ENCODE data around the gene GMCL2.
"Not testable (repeated sequence)": the region's sequence is repeated elsewhere in the genome, so short reads cannot be mapped to it uniquely, and the experiment has no call there.

GMCL2 gene

DNA sequence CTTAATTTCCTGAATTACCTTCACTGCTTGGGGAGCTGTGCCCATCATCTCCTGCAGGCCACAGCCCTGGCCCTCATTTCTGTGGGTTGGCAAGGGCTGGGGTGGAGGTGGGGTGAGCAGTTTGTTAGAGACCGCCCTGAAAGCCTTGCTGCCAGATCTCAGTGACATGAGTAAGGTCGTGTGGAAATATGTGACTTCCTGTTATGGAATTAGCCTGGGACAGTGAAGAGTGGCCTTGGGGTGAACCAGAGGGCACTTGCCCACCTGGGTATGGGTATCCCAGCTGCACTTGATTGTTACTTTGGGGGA lies 14.7 kb upstream of the GMCL2 start:
- no peak for DNase-seq (ENCODE audit: low read depth)
- no peak overlapping the region for H3K4me3 ChIP-seq (ENCODE audit: low read length)
- TF ChIP-seq, protein P1, sequence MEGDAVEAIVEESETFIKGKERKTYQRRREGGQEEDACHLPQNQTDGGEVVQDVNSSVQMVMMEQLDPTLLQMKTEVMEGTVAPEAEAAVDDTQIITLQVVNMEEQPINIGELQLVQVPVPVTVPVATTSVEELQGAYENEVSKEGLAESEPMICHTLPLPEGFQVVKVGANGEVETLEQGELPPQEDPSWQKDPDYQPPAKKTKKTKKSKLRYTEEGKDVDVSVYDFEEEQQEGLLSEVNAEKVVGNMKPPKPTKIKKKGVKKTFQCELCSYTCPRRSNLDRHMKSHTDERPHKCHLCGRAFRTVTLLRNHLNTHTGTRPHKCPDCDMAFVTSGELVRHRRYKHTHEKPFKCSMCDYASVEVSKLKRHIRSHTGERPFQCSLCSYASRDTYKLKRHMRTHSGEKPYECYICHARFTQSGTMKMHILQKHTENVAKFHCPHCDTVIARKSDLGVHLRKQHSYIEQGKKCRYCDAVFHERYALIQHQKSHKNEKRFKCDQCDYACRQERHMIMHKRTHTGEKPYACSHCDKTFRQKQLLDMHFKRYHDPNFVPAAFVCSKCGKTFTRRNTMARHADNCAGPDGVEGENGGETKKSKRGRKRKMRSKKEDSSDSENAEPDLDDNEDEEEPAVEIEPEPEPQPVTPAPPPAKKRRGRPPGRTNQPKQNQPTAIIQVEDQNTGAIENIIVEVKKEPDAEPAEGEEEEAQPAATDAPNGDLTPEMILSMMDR (IDR thresholded peaks at IDR 0.05; ENCODE audit: insufficient read depth, low read depth, low read length, missing control alignments): no peak

DNA sequence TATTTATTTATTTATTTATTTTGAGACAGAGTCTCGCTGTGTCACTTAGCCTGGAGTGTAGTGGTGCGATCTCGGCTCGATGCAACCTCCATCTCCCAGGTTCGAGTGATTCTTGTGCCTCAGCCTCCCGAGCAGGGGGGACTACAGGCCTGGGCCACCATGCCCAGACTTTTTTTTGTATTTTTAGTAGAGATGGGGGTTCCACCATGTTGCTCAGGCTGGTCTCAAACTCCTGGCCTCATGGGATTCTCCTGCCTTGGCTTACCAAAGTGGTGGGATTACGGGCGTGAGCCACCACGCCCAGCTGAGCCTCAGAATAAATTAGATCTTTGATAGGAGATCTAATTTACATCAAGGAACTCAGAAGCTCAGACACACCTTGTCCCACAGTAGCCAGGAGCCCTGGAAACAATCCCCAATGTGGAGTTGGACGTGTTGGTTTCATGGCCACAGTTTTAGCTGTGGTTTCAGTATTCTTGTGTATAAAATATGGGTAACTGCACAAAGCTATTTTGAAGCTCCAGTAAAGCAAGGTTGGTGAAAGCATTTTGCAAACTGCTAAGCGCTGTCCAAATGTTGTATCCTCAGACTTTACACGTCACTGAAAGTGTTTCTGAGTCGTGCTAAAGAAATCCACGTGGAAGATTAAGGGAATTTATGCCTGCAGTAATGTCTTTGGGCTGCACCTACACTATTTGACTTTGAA lies 14.2 kb upstream of the GMCL2 start:
- H3K4me3 ChIP-seq (ENCODE audit: low read length): no peak overlapping the region
- TF ChIP-seq, protein P1 (IDR thresholded peaks at IDR 0.05; ENCODE audit: insufficient read depth, low read depth, low read length, missing control alignments): no peak
- DNase-seq (ENCODE audit: low read depth): peak; percentile 40

DNA sequence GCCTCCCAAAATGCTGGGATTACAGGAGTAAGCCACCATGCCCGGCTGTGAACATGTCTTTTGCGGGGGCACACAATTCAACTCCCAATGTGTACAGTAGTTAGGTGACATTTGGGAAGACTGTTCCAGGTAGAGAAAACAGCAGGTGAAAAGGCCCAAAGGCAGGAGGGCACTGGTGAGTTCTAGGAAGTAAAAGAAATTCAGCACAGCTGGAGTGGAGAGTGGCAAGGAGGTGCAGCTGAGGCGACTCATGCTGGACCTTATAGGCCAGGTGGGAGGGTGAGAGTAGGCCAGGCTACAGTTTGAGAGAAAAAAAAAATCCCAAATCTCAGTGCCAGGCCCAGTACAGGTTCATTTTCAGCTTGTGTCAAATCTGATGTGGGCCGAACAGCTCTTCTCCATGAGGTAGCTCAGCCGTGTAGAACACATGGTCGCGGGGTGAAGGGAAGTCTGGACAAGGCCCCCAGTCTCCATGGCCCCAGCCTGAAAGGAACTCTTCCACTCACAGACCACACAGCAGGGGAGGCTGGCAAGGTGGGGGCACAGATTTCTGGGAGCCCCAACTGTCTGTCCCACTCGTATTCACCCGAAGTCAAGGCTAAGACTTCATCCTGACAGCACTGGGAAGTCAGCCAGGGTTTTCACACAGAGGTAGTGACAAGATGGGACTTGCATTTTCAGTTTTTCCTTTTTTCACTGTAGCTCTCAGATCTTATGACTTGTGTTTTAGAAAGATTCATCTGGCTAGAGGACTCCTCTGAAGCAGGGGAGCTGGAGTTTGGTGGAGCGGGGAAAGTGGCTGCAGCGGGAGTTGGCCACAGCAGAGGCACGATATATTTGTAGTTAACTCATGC lies 12.6 kb upstream of the GMCL2 start:
- DNase-seq (ENCODE audit: low read depth): peak; percentile 81
- H3K4me3 ChIP-seq (ENCODE audit: low read length): no peak overlapping the region
- TF ChIP-seq, protein P1 (IDR thresholded peaks at IDR 0.05; ENCODE audit: insufficient read depth, low read depth, low read length, missing control alignments): no peak

DNA sequence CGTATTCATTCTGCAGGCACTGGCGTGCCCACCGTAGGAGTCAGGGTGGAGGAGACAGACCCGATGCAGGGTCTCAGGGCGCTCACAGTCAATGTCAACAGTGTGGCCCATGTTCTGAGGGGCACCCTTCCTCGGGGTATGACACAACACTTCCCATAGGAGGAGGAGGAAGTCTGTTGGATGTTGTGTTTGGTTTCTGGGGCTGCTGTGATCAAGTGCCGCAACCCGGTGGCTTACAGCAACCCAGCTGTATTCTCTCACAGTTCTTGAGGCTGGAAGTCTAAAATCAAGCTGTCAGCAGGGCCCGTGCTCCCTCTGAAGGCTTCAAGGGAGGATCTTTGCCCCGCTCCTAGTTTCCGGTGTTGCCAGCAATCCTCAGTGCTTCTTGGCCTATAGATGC lies 11.5 kb upstream of the GMCL2 start:
- H3K4me3 ChIP-seq (ENCODE audit: low read length): no peak overlapping the region
- no peak for DNase-seq (ENCODE audit: low read depth)
- TF ChIP-seq, protein P1 (IDR thresholded peaks at IDR 0.05; ENCODE audit: insufficient read depth, low read depth, low read length, missing control alignments): no peak

- DNase-seq (ENCODE audit: low read depth); H3K4me3 ChIP-seq (ENCODE audit: low read length): not testable (repeated sequence)
Measured at GRCh38 chr5:178198151-178198550, 11.0 kb upstream of the GMCL2 start.

DNA sequence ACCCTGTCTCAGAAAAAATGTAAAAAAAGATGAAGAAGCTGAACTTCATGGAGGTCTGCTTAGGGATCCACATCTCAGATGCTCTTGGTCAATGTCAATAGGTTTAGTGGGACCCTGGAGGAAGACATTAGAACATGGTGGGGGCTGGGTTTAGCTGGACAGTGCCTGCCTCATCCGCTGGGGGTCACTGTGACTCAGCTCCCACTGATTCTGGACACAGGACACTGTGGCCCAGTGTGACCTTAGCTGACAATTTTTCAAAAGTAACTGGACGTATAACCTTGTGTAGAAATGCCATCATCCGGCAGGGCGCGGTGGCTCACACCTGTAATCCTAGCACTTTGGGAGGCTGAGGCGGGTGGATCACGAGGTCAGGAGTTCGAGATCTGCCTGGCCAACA lies 9.8 kb upstream of the GMCL2 start:
- DNase-seq (ENCODE audit: low read depth): no peak
- TF ChIP-seq, protein P1 (IDR thresholded peaks at IDR 0.05; ENCODE audit: insufficient read depth, low read depth, low read length, missing control alignments): no peak
- H3K4me3 ChIP-seq (ENCODE audit: low read length): no peak overlapping the region

DNA sequence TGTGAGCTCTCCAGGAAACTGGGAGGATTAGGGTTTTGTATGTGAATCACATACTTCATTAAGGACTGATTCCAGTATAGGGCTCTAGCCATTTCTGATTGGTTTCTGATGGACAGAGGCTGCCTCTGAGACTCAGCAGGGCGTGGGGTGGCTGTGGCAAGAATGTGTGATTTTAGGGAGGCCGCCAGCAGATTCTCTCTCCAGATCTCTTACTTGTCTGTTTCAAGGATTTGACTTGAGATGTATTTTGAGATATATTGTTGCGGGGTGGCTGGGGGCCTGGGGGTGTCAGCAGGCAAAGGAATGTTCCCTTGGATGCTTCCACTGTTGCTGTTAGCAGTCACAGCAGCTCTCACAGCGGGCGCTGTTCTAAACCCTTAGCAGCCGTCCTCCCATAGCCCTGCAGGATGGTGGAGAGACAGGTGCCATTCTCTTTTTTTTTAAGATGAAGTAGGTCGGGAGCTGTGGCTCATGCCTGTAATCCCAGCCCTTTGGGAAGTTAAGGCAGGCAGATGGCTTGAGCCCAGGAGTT lies 9.2 kb upstream of the GMCL2 start:
- TF ChIP-seq, protein P1 (IDR thresholded peaks at IDR 0.05; ENCODE audit: insufficient read depth, low read depth, low read length, missing control alignments): no peak
- DNase-seq (ENCODE audit: low read depth): no peak
- no peak overlapping the region for H3K4me3 ChIP-seq (ENCODE audit: low read length)

All from epithelial cell of esophagus (primary cell).